Activated effector memory CD4-positive, alpha-beta T cell treated with Interleukin-2 at 50 U/mL for 16 hours (primary cell): ENCODE measurements around the gene PLK5.
"Not testable (repeated sequence)": the region's sequence is repeated elsewhere in the genome, so short reads cannot be mapped to it uniquely, and the experiment has no call there.

ENCODE experiments used
- DNase-seq: peaks from one replicate; pipeline ENCODE4 v3.0.0-alpha.2; 2020

The PLK5 gene

DNA sequence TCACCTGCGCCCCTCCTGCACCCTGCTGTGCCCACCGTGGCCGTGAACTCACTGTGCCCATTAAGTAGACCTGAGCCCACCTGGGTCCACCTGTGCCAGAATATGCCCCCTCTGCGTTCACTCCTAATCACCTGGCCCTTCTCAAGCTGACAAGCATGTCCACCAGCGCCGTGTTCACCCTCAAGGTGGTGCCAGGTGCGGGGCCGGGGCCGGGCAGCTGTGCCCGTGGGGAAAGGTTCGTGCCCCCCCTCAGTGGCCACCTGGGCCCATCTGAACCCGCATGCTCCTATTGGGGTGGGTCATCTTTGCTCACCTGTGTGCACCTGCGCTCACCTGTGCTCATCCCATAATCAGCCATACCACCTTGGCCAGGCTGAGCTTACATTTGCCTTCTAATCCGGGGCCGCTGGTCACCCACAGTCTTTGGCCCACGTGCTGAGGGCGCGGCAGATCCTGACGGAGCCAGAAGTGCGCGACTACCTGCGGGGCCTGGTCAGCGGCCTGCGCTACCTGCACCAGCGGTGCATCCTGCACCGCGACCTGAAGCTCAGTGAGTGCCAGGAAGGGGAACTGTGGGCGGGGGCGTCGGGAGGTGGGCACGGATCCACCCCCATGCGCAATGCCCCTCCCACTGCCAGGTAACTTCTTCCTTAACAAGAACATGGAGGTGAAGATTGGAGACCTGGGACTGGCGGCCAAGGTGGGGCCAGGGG lies 2.3 kb downstream of the PLK5 start:
- no peak for DNase-seq

- no peak for DNase-seq
Measured at GRCh38 chr19:1526979-1527649, 3.2 kb downstream of the PLK5 start.

- DNase-seq, result no peak
Measured at GRCh38 chr19:1527650-1528309, 3.9 kb downstream of the PLK5 start.

DNA sequence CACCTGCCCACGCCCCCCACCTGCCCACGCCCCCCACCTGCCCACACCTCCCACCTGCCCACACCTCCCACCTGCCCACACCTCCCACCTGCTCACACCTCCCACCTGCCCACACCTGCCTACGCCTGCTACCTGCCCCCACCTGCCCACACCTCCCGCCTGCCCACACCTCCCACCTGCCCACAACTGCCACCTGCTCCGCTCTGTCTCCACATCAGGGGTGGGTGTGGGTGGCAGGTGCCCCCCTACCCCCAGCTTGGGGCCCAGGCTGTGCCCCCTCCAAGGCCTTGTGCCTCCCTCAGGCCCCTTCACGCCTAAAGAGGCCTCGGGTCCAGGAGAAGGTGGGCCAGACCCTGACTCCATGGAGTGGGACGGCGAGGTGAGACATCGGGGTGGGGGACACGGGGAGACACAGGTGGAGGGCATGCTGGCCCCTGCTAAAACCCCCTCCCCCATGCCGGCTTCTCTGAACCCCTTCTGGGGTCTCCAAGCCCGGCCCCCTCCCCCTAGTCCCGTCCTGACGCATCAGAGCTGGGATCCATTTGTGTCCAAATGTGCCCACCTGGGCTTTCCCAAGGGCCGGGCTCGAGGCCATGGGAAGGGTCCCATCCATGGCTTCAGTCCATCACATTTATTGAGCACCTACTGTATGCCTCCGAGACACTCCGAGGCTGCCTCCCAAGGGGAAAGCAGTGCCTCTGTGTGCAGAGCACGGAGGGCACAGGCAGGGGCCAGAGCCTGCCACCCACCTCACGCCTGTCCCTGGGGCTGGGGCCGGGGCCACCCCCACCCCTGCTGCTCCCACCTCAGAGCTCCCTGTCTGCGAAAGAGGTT lies 4.9 kb downstream of the PLK5 start:
- no peak for DNase-seq

- DNase-seq, result no peak
Measured at GRCh38 chr19:1529430-1529816, 5.5 kb downstream of the PLK5 start.

DNA sequence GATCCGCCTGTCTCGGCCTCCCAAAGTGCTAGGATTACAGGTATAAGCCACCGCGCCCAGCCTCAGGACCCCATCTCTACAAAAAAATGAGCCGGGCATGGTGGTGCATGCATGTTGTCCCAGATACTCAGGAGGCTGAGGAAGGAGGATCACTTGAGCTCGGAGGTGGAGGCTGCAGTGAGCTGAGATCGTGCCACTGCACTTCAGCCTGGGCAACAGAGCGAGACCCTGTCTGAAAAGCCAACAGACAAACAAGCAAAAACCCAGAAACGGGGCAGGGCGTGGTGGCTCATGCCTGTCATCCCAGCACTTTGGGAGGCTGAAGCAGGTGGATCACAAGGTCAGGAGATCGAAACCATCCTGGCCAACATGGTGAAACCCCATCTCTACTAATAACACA lies 7.0 kb downstream of the PLK5 start:
- DNase-seq, result not testable (repeated sequence)

DNA sequence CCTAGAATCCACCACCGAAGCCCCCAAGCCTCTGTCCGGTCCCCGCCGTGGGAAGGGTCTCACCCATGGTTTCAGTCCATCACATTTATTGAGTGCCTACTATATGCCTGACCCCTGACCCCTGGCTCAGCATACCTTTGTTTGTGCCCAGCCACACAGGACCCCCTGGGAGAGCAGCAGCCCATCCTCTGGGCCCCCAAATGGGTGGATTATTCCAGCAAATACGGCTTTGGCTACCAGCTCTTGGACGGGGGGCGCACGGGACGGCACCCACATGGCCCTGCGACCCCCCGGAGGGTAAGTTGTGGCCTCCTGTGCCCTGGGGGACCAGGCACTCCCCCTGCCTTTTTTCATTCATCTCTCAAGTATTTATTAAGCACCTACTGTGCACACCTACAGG lies 7.7 kb downstream of the PLK5 start:
- no peak for DNase-seq

- DNase-seq, result no peak
Measured at GRCh38 chr19:1532003-1532402, 8.1 kb downstream of the PLK5 start.

DNA sequence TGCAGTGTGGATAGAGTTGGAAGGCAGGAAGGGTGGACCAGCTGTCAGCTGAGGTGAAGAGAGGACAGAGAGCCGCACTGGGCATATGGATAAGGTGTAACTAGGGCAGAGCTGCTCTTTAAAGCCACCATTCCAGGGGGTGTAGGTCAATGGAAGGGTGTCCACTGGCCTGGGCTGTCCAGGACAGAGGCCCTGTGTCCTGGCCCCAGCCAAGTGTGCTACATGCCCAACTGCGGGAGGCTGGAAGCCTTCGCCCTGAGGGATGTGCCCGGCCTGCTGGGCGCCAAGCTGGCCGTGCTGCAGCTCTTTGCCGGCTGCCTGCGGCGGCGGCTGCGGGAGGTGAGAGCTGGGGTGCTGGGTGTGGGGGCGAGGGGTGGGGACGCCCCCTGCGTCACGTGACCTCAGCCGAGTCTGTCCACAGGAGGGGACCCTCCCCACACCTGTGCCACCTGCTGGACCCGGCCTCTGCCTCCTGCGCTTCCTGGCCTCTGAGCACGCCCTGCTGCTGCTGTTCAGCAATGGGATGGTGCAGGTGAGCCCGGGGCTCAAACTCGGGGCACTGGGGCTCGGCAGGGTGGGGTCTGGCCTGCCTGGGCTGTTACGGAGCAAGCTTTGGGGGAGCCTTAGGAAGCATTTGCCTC lies 9.8 kb downstream of the PLK5 start:
- no peak for DNase-seq

DNA sequence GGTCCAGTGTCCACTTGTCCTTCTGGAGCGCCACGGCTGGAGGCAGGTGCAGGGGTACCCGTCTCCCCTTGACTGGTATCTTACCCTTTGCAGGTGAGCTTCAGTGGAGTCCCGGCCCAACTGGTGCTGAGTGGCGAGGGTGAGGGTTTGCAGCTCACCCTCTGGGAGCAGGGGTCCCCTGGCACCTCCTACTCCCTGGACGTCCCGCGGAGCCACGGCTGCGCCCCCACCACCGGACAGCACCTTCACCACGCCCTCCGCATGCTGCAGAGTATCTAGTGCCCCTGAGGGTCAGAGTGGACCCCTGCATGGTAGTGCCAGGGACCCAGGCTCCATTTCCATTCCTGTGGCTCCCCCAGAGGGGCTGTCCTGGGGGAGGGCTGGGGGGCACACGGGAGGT lies 11.1 kb downstream of the PLK5 start:
- no peak for DNase-seq

- not testable (repeated sequence) for DNase-seq
Measured at GRCh38 chr19:1535699-1536098, 11.8 kb downstream of the PLK5 start.

GRCh38 chr19:1538978-1539377 lies 15.1 kb downstream of the PLK5 start:
- DNase-seq, result no peak

GRCh38 chr19:1539749-1540148 lies 15.9 kb downstream of the PLK5 start:
- DNase-seq, result not testable (repeated sequence)

GRCh38 chr19:1540365-1540925 lies 16.6 kb downstream of the PLK5 start:
- DNase-seq, result no peak

- DNase-seq, result no peak
Measured at GRCh38 chr19:1549332-1549945, 25.6 kb downstream of the PLK5 start.

DNA sequence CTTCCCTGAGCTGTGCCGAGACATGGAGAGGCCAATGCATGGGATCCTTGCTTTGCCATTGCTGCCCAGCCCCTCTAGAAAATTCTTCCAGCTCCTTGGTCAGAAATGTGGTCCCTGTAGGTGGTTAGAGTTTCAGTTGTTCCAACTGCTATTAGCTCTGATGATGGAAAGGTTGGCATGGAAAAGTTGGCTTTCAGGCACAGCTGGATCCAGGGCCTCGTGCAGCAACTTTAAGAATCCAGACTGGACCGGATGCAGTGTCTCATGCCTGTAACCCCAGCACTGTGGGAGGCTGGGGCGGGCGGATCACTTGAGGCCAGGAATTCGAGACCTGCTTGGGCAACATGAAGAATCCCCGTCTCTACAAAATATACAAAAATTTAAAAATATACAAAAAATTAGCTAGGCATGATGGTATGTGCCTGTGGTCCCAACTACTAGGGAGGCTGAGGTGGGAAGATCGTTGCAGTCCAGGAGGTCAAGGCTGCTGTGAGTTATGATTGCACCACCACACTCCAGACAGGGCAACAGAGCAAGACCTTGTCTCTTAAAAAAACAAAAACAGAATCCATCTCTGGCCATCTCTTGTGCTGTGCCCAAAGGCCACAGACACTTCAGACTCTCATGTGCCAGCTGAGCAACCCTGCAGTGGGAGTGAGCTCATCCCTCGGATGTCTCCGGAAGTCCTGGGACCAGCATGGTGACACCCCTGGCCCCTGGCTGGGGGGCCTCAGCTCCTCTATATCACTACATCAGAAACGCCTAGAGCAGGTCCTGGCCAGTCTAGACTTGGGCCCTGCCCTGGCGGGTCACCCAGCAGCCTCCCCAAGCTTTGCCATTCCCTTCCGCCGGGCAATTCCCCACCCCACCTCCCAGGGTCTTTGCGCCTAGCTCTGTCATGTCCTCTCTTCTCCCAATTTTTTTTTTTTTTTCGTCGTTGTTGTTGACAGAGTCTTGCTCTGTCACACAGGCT lies 27.5 kb downstream of the PLK5 start:
- DNase-seq, result no peak

DNA sequence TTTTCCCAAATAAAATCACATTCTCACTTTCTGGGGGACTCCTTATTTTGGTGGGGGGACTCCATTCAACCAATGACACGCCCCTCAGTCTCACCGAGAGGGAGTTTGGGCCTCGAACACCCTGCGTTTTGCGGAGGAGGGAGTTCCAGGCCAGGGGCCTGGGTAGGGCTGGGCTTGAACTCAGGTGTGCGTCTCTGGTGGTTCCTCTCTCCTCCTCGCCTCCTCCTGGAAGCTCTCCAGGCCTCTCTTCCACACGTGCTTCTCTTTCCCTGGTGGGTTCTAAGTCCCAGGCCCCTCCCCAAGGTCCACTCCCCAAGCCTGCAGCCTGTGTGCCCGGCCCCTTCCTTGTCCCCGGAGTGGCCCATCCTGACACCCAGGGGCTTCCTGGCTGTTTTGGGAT lies 29.5 kb downstream of the PLK5 start:
- DNase-seq, result no peak

GRCh38 chr19:1554968-1555367 lies 31.1 kb downstream of the PLK5 start:
- no peak for DNase-seq

GRCh38 chr19:1555487-1556389 lies 31.9 kb downstream of the PLK5 start:
- DNase-seq, result no peak
